ENCODE data around the gene CYP27A1. TPM values are rescaled to one million over a fixed set of nuclear protein-coding genes. Genes with fewer than 3 reads are reported as not detected.

The CYP27A1 gene
- total and polyA plus RNA-seq, 2 of the 4 experiments (the other 2 are of a cell fraction) = 5.2 to 5.3 TPM

- Histone ChIP-seq H3K18ac (ENCODE audit: low read depth, low read length) (peak overlapping the region; percentile 33; the same call in 1 of the 2 replicates), H3K4me3 (ENCODE audit: insufficient read depth, low read depth, low read length) (no peak overlapping the region), H3K56ac (ENCODE audit: extremely low read depth, insufficient read depth, low read length) (no peak overlapping the region), H4K5ac (ENCODE audit: low read depth, low read length) (no peak overlapping the region), H3K4me1 (ENCODE audit: control insufficient read depth, insufficient read depth, low read length) (peaks cover 3% of the 10 kb centered on the region), H3K9me1 (ENCODE audit: insufficient read depth, low read length) (peaks cover 5% of the 10 kb centered on the region; the same call in 1 of the 2 replicates), H2BK15ac (ENCODE audit: low read depth, low read length) (no peak overlapping the region), H3K23ac (ENCODE audit: low read depth, low read length) (no peak overlapping the region), H3K9me3 (ENCODE audit: control insufficient read depth, insufficient read depth, low read length) (no peaks in the 10 kb centered on the region), H3K36me3 (ENCODE audit: control insufficient read depth, insufficient read depth, low read length) (peaks cover 5% of the 10 kb centered on the region), H3K79me1 (ENCODE audit: low read depth in 1 of 2, low read length in 2 of 2) (no peaks in the 10 kb centered on the region; a peak in 1 of 4 replicates), H3K27me3 (ENCODE audit: control insufficient read depth, insufficient read depth, low read length) (no peaks in the 10 kb centered on the region), H2BK20ac (ENCODE audit: low read depth, low read length) (no peak overlapping the region), H2BK5ac (ENCODE audit: low read depth, low read length, poor library complexity, severe bottlenecking) (no peak overlapping the region), H2AFZ (replicated peaks; ENCODE audit: low read length, poor library complexity) (no peak overlapping the region), H3K27ac (ENCODE audit: insufficient read depth, low read length) (no peak overlapping the region; the same call in 1 of the 2 replicates), H4K20me1 (ENCODE audit: insufficient read depth, low read length) (no peaks in the 10 kb centered on the region), H4K91ac (ENCODE audit: insufficient read depth, low read depth, low read length) (no peak overlapping the region), H2BK120ac (ENCODE audit: low read depth, low read length) (no peak overlapping the region), H3K9ac (ENCODE audit: low read depth, low read length) (no peak overlapping the region), H3K4ac (ENCODE audit: low read depth, low read length) (no peak overlapping the region), H3K4me2 (ENCODE audit: low read depth, low read length) (no peak overlapping the region), H4K8ac (ENCODE audit: low read depth in 2 of 2, low read length in 2 of 2) (no peak overlapping the region), H2AK9ac (replicated peaks; ENCODE audit: low read depth, low read length, poor library complexity) (no peak overlapping the region), H2AK5ac (ENCODE audit: low read depth, low read length) (no peak overlapping the region), H3K14ac (replicated peaks; ENCODE audit: low read depth, low read length) (no peak overlapping the region)
- POLR2A ChIA-PET (ENCODE audit: unreplicated experiment) = no interaction called here
- no TSS peak for BruUV-seq (replicated peaks)
- dilution Hi-C loops (cut with HindIII; ENCODE audit: low sequenced_read_pairs, unreplicated experiment) (no loop called here), intact Hi-C loops (cut with micrococcal nuclease) (loop anchor here (5.0 kb wide), 1 partner anchor 75 kb away; no protein-coding TSS in a partner anchor), in situ Hi-C loops (cut with MboI; ENCODE audit: low sequenced_read_pairs) (no loop called here)
- TF ChIP-seq RAD21 (IDR thresholded peaks at IDR 0.05; ENCODE audit: low read length) = no peak
- TF ChIP-seq CTCF (conservative IDR thresholded peaks at IDR 0.05; ENCODE audit: low read depth, low read length) = no peak
- no peak for TF ChIP-seq POLR2A (IDR thresholded peaks at IDR 0.05; ENCODE audit: low read depth, low read length)
- TF ChIP-seq BHLHE40 (IDR thresholded peaks at IDR 0.05; ENCODE audit: low read depth, low read length) = no peak
- no peak for TF ChIP-seq MAZ (IDR thresholded peaks at IDR 0.05; ENCODE audit: borderline replicate concordance, low read depth, low read length)
- no peak for TF ChIP-seq SMC3 (IDR thresholded peaks at IDR 0.05; ENCODE audit: low read depth, low read length)
- TF ChIP-seq FOS (IDR thresholded peaks at IDR 0.05; ENCODE audit: low read depth, low read length) = no peak
- TF ChIP-seq USF2 (IDR thresholded peaks at IDR 0.05; ENCODE audit: low read depth, low read length) = no peak
- TF ChIP-seq CHD1 (IDR thresholded peaks at IDR 0.05; ENCODE audit: low read depth, low read length) = no peak
- no peak for TF ChIP-seq NFE2L2 (IDR thresholded peaks at IDR 0.05; ENCODE audit: low read depth, low read length)
- TF ChIP-seq MXI1 (IDR thresholded peaks at IDR 0.05; ENCODE audit: borderline replicate concordance, low read depth, low read length) = no peak
- no peak for TF ChIP-seq RCOR1 (IDR thresholded peaks at IDR 0.05; ENCODE audit: insufficient replicate concordance, low read length)
- no peak for TF ChIP-seq ELK1 (IDR thresholded peaks at IDR 0.05; ENCODE audit: borderline replicate concordance, low read depth, low read length)
- no peak for TF ChIP-seq CEBPB (IDR thresholded peaks at IDR 0.05; ENCODE audit: low read depth, low read length)
- no peak for TF ChIP-seq MAFK (IDR thresholded peaks at IDR 0.05; ENCODE audit: low read depth, low read length)
- no peak for TF ChIP-seq RFX5 (IDR thresholded peaks at IDR 0.05; ENCODE audit: low read depth, low read length)
- DNase-seq (peak; percentile 15), ATAC-seq (ENCODE audit: low read depth) (no peak)
- CTCF ChIA-PET = interaction anchor here (0.6 kb wide), 1 partner anchor 342 kb away, joined by 4 read pairs; no protein-coding TSS in a partner anchor
- no CpG with 5 or more reads among the region's 4 CpGs for WGBS, 2 experiments (ENCODE audit: extremely low coverage in 2 of 2, insufficient read length in 1 of 2)
Observed at GRCh38 chr2:218807626-218808025, 25.7 kb downstream of the CYP27A1 start.

Data from IMR-90 (cell line).